ENCODE measurements around the gene AK1. TPM values are rescaled to one million over a fixed set of nuclear protein-coding genes. Genes with fewer than 3 reads are reported as not detected.
"Not testable (repeated sequence)": the region's sequence is repeated elsewhere in the genome, so short reads cannot be mapped to it uniquely, and the experiment has no call there.

Gene AK1
- total RNA-seq, 2 experiments from 2014 or later = 27.7 to 28.5 TPM

DNA sequence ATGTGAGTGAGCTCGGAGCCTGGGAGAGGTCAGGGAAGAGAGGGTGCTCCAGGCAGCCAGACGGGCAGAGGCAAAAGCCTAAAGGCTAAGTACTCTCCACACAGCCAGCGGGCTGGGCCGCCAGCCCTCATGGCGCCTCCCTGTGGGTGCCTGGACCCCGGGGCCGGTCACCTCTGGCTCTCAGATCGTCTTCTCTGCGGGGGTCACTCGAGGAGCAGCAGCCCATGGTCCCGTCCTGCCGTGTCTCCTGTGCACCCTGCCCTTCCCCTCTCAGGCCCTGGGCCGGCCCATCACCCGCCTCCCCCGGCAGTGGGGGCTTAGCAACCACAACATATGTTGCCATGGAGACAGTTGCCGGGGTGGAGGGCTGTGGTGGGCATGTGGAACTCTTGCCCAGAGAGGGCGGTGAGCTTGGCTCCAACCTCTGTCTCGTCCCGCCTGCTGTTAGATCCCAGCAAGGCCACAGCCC is 4.2 kb downstream of the AK1 start:
- no peak overlapping the region for H3K4me3 Mint-ChIP-seq
- H3K9me3 Mint-ChIP-seq = no peaks in the 10 kb centered on the region
- no peaks in the 10 kb centered on the region for H3K36me3 Mint-ChIP-seq
- POLR2A ChIA-PET = no interaction called here
- intact Hi-C loops (cut with micrococcal nuclease) = no loop called here
- H3K27me3 Mint-ChIP-seq = no peaks in the 10 kb centered on the region
- DNase-seq = no peak
- H3K4me1 Mint-ChIP-seq (ENCODE audit: low read depth) = peaks cover 2% of the 10 kb centered on the region
- no peak overlapping the region for H3K27ac Mint-ChIP-seq
- CTCF ChIA-PET = interaction anchor here (1.4 to 4.5 kb wide), 3 partner anchors 9 to 48 kb away, joined by 5 to 53 read pairs (median 6); no protein-coding TSS in a partner anchor

DNA sequence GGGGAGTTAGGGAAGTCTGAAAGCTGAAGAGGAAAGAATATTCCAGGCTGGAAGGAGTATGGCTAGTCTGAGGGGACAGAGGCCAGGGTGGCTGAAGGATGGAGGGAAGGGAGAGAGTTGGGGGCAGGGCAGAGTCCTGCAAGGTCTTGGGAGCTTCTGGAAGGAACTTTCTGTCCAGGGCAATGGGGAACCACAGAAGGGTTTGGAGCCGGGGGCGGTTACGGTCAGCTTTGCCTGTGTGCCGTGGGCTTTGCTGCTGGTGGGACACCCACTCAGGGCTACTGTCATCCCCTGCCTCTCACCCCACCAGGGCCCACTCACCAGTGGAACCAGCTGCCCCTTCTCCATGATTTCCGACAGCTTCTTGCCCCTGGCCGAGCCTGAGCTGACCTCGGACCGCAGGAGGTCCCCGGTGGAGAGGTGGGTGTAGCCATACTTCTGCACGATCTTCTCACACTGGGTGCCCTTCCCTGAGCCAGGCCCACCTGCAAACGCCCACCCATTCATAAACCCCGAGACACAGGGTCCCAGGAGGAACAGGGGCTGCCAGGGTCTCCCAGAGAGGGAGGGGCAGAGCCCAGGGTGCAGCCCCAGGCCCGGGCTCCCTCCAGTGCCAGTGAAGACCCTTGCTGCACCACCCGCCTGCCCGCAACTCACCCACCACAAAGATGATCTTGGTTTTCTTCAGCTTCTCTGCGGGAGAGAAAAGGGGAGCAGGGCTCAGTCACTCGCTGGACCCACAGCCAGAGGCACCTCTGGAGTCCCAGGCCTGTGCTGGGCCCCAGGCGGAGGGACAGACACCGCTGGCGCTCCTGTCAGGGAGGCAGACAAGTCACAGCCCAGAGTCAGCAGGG is 4.9 kb downstream of the AK1 start:
- Mint-ChIP-seq H3K4me3 (no peak overlapping the region), H3K36me3 (no peaks in the 10 kb centered on the region), H3K4me1 (ENCODE audit: low read depth) (peaks cover 2% of the 10 kb centered on the region), H3K27ac (no peak overlapping the region), H3K9me3 (no peaks in the 10 kb centered on the region), H3K27me3 (no peaks in the 10 kb centered on the region)
- ChIA-PET CTCF (interaction anchor here (1.1 to 4.5 kb wide), 3 partner anchors 10 to 48 kb away, joined by 5 to 53 read pairs (median 5); no protein-coding TSS in a partner anchor), POLR2A (no interaction called here)
- intact Hi-C loops (cut with micrococcal nuclease) = no loop called here
- DNase-seq = no peak

- Mint-ChIP-seq H3K27me3 (no peaks in the 10 kb centered on the region), H3K27ac (no peak overlapping the region), H3K4me3 (no peak overlapping the region), H3K36me3 (no peaks in the 10 kb centered on the region), H3K4me1 (ENCODE audit: low read depth) (no peaks in the 10 kb centered on the region), H3K9me3 (no peaks in the 10 kb centered on the region)
- POLR2A ChIA-PET = no interaction called here
- CTCF ChIA-PET = interaction anchor here (1.6 to 6.9 kb wide), 4 partner anchors 11 to 297 kb away, joined by 3 to 84 read pairs (median 36); partner anchors contain the start of gene TOR2A
- no peak for DNase-seq
- intact Hi-C loops (cut with micrococcal nuclease) = no loop called here
Measured at GRCh38 chr9:127871531-127871930, 5.9 kb downstream of the AK1 start.

- H3K4me1 Mint-ChIP-seq (ENCODE audit: low read depth) = peaks cover 2% of the 10 kb centered on the region
- intact Hi-C loops (cut with micrococcal nuclease) = loop anchor here (1.0 kb wide), 1 partner anchor 136 kb away; the partner anchor contains the start of gene TOR2A
- H3K4me3 Mint-ChIP-seq = no peak overlapping the region
- no peak for DNase-seq
- CTCF ChIA-PET = interaction anchor here (1.0 to 6.9 kb wide), 24 partner anchors 8 to 368 kb away, joined by 3 to 84 read pairs (median 8); partner anchors contain the start of genes AK1 and TOR2A
- no peaks in the 10 kb centered on the region for H3K36me3 Mint-ChIP-seq
- POLR2A ChIA-PET = no interaction called here
- no peaks in the 10 kb centered on the region for H3K9me3 Mint-ChIP-seq
- no peak overlapping the region for H3K27ac Mint-ChIP-seq
- H3K27me3 Mint-ChIP-seq = no peaks in the 10 kb centered on the region
Measured at GRCh38 chr9:127870887-127871286, 6.6 kb downstream of the AK1 start.

- not testable (repeated sequence) for H3K36me3 Mint-ChIP-seq; H3K27me3 Mint-ChIP-seq; H3K4me3 Mint-ChIP-seq; DNase-seq; H3K9me3 Mint-ChIP-seq; H3K27ac Mint-ChIP-seq; H3K4me1 Mint-ChIP-seq (ENCODE audit: low read depth)
- ChIA-PET CTCF (interaction anchor here (0.6 to 6.9 kb wide), 68 partner anchors 8 to 879 kb away, joined by 3 to 84 read pairs (median 5); partner anchors contain the start of genes AK1, CDK9, ENG and FPGS), POLR2A (interaction anchor here (1.2 kb wide), 1 partner anchor 136 kb away, joined by 4 read pairs; no protein-coding TSS in a partner anchor)
- intact Hi-C loops (cut with micrococcal nuclease) = loop anchor here (1.0 kb wide), 1 partner anchor 135 kb away; the partner anchor contains the start of gene TOR2A
Measured at GRCh38 chr9:127870153-127870491, 7.4 kb downstream of the AK1 start.

GRCh38 chr9:127869310-127870152 is 7.9 kb downstream of the AK1 start:
- H3K9me3 Mint-ChIP-seq = no peaks in the 10 kb centered on the region
- no peaks in the 10 kb centered on the region for H3K36me3 Mint-ChIP-seq
- ChIA-PET POLR2A (interaction anchor here (1.2 to 1.3 kb wide), 2 partner anchors 14 to 135 kb away, joined by 4 read pairs; no protein-coding TSS in a partner anchor), CTCF (interaction anchor here (0.6 to 6.9 kb wide), 75 partner anchors 9 to 366 kb away, joined by 3 to 84 read pairs (median 4); partner anchors contain the start of genes AK1, CDK9, ENG and FPGS)
- intact Hi-C loops (cut with micrococcal nuclease) = loop anchor here (1.0 to 5.0 kb wide), 2 partner anchors 43 to 134 kb away; partner anchors contain the start of gene TOR2A
- peak; percentile 89 for DNase-seq
- no peak overlapping the region for H3K27ac Mint-ChIP-seq
- H3K4me3 Mint-ChIP-seq = no peak overlapping the region
- H3K4me1 Mint-ChIP-seq (ENCODE audit: low read depth) = peaks cover 13% of the 10 kb centered on the region
- H3K27me3 Mint-ChIP-seq = no peaks in the 10 kb centered on the region

DNA sequence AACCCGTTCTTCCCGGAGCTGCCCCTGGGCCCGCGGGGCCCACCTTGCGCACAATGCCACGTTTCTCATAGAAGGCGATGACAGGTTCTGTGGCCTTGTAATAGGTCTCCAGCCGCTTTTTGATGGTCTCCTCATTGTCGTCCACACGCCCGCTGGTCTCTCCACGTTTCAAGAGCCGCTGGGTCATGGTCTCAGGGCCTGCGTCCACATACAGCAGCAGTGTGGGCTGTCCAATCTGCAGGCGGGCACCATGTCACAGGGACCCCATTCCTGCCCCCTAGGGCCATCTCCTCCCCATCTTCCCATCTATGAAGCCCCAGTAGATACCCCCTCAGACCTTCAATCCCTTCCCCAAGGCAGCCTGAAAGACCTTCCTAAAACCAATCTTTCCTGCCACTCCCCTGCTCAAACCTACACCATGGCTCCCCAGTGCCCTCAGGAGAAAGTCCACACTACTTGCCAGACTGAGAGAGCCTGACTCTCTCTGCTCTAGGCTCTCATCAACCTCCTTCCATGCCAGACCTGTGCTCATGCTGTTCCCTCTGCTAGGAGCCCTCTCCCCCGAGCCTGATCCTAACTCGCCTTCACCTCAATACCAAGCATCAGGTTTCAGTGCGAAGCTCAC is 9.1 kb downstream of the AK1 start:
- CTCF ChIA-PET = interaction anchor here (1.3 to 6.9 kb wide), 15 partner anchors 14 to 343 kb away, joined by 3 to 84 read pairs (median 13); partner anchors contain the start of genes CDK9, FPGS, ST6GALNAC4 and TOR2A

DNA sequence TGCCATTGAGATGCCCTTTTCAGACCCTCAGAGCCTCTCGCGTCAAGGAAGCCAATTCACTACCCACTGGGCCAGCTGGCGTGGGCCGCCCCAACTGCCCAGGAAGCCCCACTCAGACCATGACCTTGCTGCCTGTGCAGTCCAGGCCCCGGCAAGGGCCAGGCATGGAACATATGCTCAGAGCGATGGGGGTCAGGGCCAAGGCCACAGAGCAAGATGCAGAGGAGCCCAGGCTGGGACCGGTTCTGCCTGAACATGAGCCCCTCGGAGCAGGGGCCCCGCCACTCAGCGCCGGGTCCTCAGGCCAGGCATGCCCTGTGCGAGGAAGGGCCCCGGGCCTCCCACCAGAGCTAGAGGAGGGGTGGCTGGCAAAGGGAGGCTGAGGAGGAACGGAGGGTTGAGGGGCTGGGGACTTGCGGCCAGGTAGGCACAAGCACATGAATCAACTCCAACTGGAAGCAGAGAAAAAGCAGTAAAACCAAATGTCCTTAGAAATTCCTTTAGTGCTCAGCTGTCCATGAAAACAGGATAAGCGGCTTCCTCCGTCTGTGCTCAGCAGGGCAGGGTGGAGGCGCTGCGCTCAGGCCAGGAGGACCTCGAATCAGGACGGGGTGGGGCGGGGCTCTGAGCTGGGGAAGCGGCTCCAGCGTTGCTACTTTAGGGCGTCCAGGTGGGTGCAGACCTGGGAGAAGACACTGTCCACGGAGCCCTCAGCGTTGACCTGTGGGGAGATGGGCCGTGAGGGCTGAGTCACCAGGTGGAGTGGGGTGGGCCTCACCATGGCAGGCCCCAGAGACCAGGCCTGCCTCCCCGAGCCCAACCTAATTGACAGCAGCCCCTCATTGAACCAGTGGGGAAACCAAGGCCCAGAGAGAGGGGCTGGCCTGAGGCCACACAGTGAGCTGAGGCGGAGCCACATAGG is 9.9 kb downstream of the AK1 start:
- H3K9me3 Mint-ChIP-seq = no peaks in the 10 kb centered on the region
- POLR2A ChIA-PET = no interaction called here
- H3K27me3 Mint-ChIP-seq = no peaks in the 10 kb centered on the region
- no peak overlapping the region for H3K27ac Mint-ChIP-seq
- CTCF ChIA-PET = interaction anchor here (1.0 to 6.9 kb wide), 4 partner anchors 14 to 277 kb away, joined by 3 to 84 read pairs (median 11); partner anchors contain the start of gene TOR2A
- no peak for DNase-seq
- no peak overlapping the region for H3K4me3 Mint-ChIP-seq
- H3K4me1 Mint-ChIP-seq (ENCODE audit: low read depth) = peaks cover 18% of the 10 kb centered on the region
- H3K36me3 Mint-ChIP-seq = no peaks in the 10 kb centered on the region
- intact Hi-C loops (cut with micrococcal nuclease) = loop anchor here (5.0 kb wide), 1 partner anchor 45 kb away; no protein-coding TSS in a partner anchor

More for the DNA sequence above, 9.1 kb downstream of the AK1 start:
- Mint-ChIP-seq H3K27me3 (no peaks in the 10 kb centered on the region), H3K27ac (no peak overlapping the region), H3K4me3 (no peak overlapping the region), H3K4me1 (ENCODE audit: low read depth) (peaks cover 13% of the 10 kb centered on the region), H3K36me3 (no peaks in the 10 kb centered on the region), H3K9me3 (no peaks in the 10 kb centered on the region)
- intact Hi-C loops (cut with micrococcal nuclease) = loop anchor here (5.0 kb wide), 1 partner anchor 44 kb away; no protein-coding TSS in a partner anchor
- DNase-seq = no peak
- POLR2A ChIA-PET = interaction anchor here (1.3 kb wide), 1 partner anchor 13 kb away, joined by 4 read pairs; no protein-coding TSS in a partner anchor

GRCh38 chr9:127866535-127866934 is 10.9 kb downstream of the AK1 start:
- H3K36me3 Mint-ChIP-seq = no peaks in the 10 kb centered on the region
- H3K27ac Mint-ChIP-seq = no peak overlapping the region
- H3K4me3 Mint-ChIP-seq = no peak overlapping the region
- H3K9me3 Mint-ChIP-seq = no peaks in the 10 kb centered on the region
- ChIA-PET POLR2A (no interaction called here), CTCF (interaction anchor here (6.9 kb wide), 1 partner anchor 132 kb away, joined by 84 read pairs; the partner anchor contains the start of gene TOR2A)
- H3K4me1 Mint-ChIP-seq (ENCODE audit: low read depth) = peaks cover 29% of the 10 kb centered on the region
- H3K27me3 Mint-ChIP-seq = no peaks in the 10 kb centered on the region
- no peak for DNase-seq
- intact Hi-C loops (cut with micrococcal nuclease) = loop anchor here (5.0 kb wide), 1 partner anchor 46 kb away; no protein-coding TSS in a partner anchor

All from activated CD4-positive, alpha-beta memory T cell treated with anti-CD3 and anti-CD28 coated beads for 36 hours (primary cell).